Measurements from ENCODE around the gene WDR46. TPM values are rescaled to one million over a fixed set of nuclear protein-coding genes. Genes with fewer than 3 reads are reported as not detected.
A peak's percentile ranks its signal among the peaks of the same experiment; 100 is the strongest.

The WDR46 gene
- polyA plus RNA-seq, 1 donor from 2014 or later: 62.5 TPM

GRCh38 chr6:33329058-33329457, 40.0 kb upstream of the WDR46 start:
- Histone ChIP-seq H3K79me2 (replicated peaks; ENCODE audit: insufficient read depth, low read length) (no peaks in the 10 kb centered on the region), H3K9ac (ENCODE audit: low read length) (no peak overlapping the region), H3K9me3 (ENCODE audit: low read length) (no peaks in the 10 kb centered on the region), H3K9me2 (ENCODE audit: insufficient read depth, low read length) (no peaks in the 10 kb centered on the region), H3K4me3 (ENCODE audit: low read length) (no peak overlapping the region), H3K36me3 (ENCODE audit: insufficient read depth, low read length) (no peaks in the 10 kb centered on the region), H3K27me3 (ENCODE audit: insufficient read depth, low read depth, low read length) (no peaks in the 10 kb centered on the region), H2AFZ (ENCODE audit: low read depth, low read length) (no peak overlapping the region), H3F3A (ENCODE audit: insufficient read depth, low read length, poor library complexity, severe bottlenecking) (no peaks in the 10 kb centered on the region), H3K4me2 (ENCODE audit: low read length) (no peak overlapping the region), H3K27ac (ENCODE audit: low read length) (no peak overlapping the region), H4K20me1 (ENCODE audit: insufficient read depth) (no peaks in the 10 kb centered on the region)
- TF ChIP-seq MXI1 (conservative IDR thresholded peaks at IDR 0.05; ENCODE audit: poor library complexity, severe bottlenecking) (no peak), EZH2 (IDR thresholded peaks at IDR 0.05; ENCODE audit: borderline replicate concordance, insufficient read depth, low read length, poor library complexity, severe bottlenecking) (no peak), EP300 (conservative IDR thresholded peaks at IDR 0.05; ENCODE audit: poor library complexity, severe bottlenecking) (no peak), POLR2AphosphoS5 (IDR thresholded peaks at IDR 0.05) (no peak), TAF1 (IDR thresholded peaks at IDR 0.05; ENCODE audit: low read depth) (no peak), CTCF (IDR thresholded peaks at IDR 0.05; ENCODE audit: poor library complexity, severe bottlenecking) (no peak), SMC3 (conservative IDR thresholded peaks at IDR 0.05; ENCODE audit: poor library complexity) (no peak), RAD21 (conservative IDR thresholded peaks at IDR 0.05) (no peak), REST (IDR thresholded peaks at IDR 0.05; ENCODE audit: borderline replicate concordance) (no peak)

- Histone ChIP-seq H3K9me2 (ENCODE audit: insufficient read depth, low read length) (no peaks in the 10 kb centered on the region), H3K79me2 (replicated peaks; ENCODE audit: insufficient read depth, low read length) (peaks cover 19% of the 10 kb centered on the region), H3K9ac (ENCODE audit: low read length) (peak overlapping the region; percentile 76), H3K4me2 (ENCODE audit: low read length) (peak overlapping the region; percentile 63), H3K27me3 (ENCODE audit: insufficient read depth, low read depth, low read length) (no peaks in the 10 kb centered on the region), H3K27ac (ENCODE audit: low read length) (no peak overlapping the region), H3K4me3 (ENCODE audit: low read length) (peak overlapping the region; percentile 80), H3F3A (ENCODE audit: insufficient read depth, low read length, poor library complexity, severe bottlenecking) (no peaks in the 10 kb centered on the region), H4K20me1 (ENCODE audit: insufficient read depth) (no peaks in the 10 kb centered on the region), H3K36me3 (ENCODE audit: insufficient read depth, low read length) (peaks cover 4% of the 10 kb centered on the region), H3K9me3 (ENCODE audit: low read length) (no peaks in the 10 kb centered on the region), H2AFZ (ENCODE audit: low read depth, low read length) (no peak overlapping the region)
- no peak for TF ChIP-seq REST (IDR thresholded peaks at IDR 0.05; ENCODE audit: borderline replicate concordance)
- TF ChIP-seq RAD21 (conservative IDR thresholded peaks at IDR 0.05): no peak
Observed at GRCh38 chr6:33324125-33324524, 35.1 kb upstream of the WDR46 start.
